GM21423 (cell line): Measurements from ENCODE around the gene CDC42EP4.
A peak's percentile ranks its signal among the peaks of the same experiment; 100 is the strongest.

Experiments
- ATAC-seq: cut with Tn5 transposase; IDR thresholded peaks from one replicate; pipeline ENCODE4 v1.9.1; 2021; ENCODE audit warnings: mild to moderate bottlenecking, moderate library complexity; ENCODE audit not compliant: unreplicated experiment

Gene CDC42EP4

GRCh38 chr17:73311781-73312641, at the start of gene CDC42EP4:
CDC42EP4 (minus strand) TSS chr17:73312001; CDS start chr17:73286500, 25,501 bp downstream.
- ATAC-seq = peak; percentile 89

GRCh38 chr17:73360961-73361761, 49.4 kb upstream of the CDC42EP4 start:
- ATAC-seq = no peak

GRCh38 chr17:73359987-73360410, 48.2 kb upstream of the CDC42EP4 start:
- no peak for ATAC-seq

- no peak for ATAC-seq
Measured at GRCh38 chr17:73359352-73359751, 47.6 kb upstream of the CDC42EP4 start.

GRCh38 chr17:73358668-73359067, 46.9 kb upstream of the CDC42EP4 start:
- no peak for ATAC-seq

GRCh38 chr17:73357981-73358380, 46.2 kb upstream of the CDC42EP4 start:
- ATAC-seq = no peak

- ATAC-seq = no peak
Measured at GRCh38 chr17:73357318-73357717, 45.5 kb upstream of the CDC42EP4 start.

GRCh38 chr17:73356561-73357170, 44.9 kb upstream of the CDC42EP4 start:
- no peak for ATAC-seq

- ATAC-seq = no peak
Measured at GRCh38 chr17:73354423-73355284, 42.9 kb upstream of the CDC42EP4 start.

- no peak for ATAC-seq
Measured at GRCh38 chr17:73352261-73352660, 40.5 kb upstream of the CDC42EP4 start.

GRCh38 chr17:73351764-73352163, 40.0 kb upstream of the CDC42EP4 start:
- ATAC-seq = no peak

- ATAC-seq = no peak
Measured at GRCh38 chr17:73350864-73351263, 39.1 kb upstream of the CDC42EP4 start.

- no peak for ATAC-seq
Measured at GRCh38 chr17:73349647-73350046, 37.8 kb upstream of the CDC42EP4 start.

- no peak for ATAC-seq
Measured at GRCh38 chr17:73349138-73349537, 37.3 kb upstream of the CDC42EP4 start.

GRCh38 chr17:73348829-73349095, 37.0 kb upstream of the CDC42EP4 start:
- ATAC-seq = no peak

- ATAC-seq = no peak
Measured at GRCh38 chr17:73348018-73348828, 36.4 kb upstream of the CDC42EP4 start.

- no peak for ATAC-seq
Measured at GRCh38 chr17:73347351-73347750, 35.5 kb upstream of the CDC42EP4 start.

- no peak for ATAC-seq
Measured at GRCh38 chr17:73346501-73347162, 34.8 kb upstream of the CDC42EP4 start.

GRCh38 chr17:73343739-73344454, 32.1 kb upstream of the CDC42EP4 start:
- ATAC-seq = no peak
